ENCODE data around the gene GAGE12E.
"Not testable (repeated sequence)": the region's sequence is repeated elsewhere in the genome, so short reads cannot be mapped to it uniquely, and the experiment has no call there.

GAGE12E gene, protein sequence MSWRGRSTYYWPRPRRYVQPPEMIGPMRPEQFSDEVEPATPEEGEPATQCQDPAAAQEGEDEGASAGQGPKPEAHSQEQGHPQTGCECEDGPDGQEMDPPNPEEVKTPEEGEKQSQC

GRCh38 chrX:49550989-49551388 is at the start of gene GAGE12E:
TSS of gene GAGE12E (plus strand) at chrX:49551289. CDS start at chrX:49552444, 1,155 bp downstream.
- not testable (repeated sequence) for DNase-seq

DNA sequence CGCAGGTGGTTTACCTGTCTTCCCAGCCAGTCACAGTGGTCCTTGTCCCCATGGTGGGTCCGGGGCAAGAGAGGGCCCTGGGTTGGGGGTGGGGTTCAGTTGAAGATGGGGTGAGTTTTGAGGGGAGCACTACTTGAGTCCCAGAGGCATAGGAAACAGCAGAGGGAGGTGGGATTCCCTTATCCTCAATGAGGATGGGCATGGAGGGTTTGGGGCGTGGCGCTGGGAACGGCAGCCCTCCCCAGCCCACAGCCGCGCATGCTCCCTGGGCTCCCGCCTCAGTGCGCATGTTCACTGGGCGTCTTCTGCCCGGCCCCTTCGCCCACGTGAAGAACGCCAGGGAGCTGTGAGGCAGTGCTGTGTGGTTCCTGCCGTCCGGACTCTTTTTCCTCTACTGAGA is 19.2 kb upstream of the GAGE12E start, which contains the start of gene GAGE12C:
Gene GAGE12C (plus strand): TSS at position 301 of the 400 bp plus-strand sequence. CDS start 1,155 bp downstream, outside the sequence.
- DNase-seq = not testable (repeated sequence)

- not testable (repeated sequence) for DNase-seq
Observed at GRCh38 chrX:49541433-49541832, 9.7 kb upstream of the GAGE12E start, which contains the start of gene GAGE12D. TSS of gene GAGE12D (plus strand) at chrX:49541733. CDS start at chrX:49542888, 1,155 bp downstream.

DNA sequence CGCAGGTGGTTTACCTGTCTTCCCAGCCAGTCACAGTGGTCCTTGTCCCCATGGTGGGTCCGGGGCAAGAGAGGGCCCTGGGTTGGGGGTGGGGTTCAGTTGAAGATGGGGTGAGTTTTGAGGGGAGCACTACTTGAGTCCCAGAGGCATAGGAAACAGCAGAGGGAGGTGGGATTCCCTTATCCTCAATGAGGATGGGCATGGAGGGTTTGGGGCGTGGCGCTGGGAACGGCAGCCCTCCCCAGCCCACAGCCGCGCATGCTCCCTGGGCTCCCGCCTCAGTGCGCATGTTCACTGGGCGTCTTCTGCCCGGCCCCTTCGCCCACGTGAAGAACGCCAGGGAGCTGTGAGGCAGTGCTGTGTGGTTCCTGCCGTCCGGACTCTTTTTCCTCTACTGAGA is 9.5 kb downstream of the GAGE12E start, which contains the start of gene GAGE12F:
Gene GAGE12F (plus strand): TSS at position 301 of the 400 bp plus-strand sequence. CDS start 1,155 bp downstream, outside the sequence.
- not testable (repeated sequence) for DNase-seq

DNA sequence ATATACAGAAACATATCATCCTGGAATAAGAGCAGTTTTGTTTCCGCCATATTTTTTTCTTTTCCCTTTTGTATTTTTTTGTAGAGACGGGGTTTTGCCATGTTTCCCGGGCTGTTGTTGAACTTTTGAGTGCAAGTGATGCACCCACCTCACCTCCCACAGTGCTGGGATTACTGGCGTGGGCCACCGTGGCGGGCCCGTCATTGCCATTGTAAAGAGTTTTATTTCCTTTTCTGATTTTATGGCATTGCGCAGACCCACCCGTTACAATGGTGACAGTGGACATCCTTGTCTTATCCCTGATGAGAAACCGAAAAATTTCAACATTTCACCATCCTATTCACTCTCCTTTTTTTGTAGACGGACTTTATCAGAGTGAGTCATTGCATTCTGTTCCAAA is 17.6 kb downstream of the GAGE12E start:
- not testable (repeated sequence) for DNase-seq

DNA sequence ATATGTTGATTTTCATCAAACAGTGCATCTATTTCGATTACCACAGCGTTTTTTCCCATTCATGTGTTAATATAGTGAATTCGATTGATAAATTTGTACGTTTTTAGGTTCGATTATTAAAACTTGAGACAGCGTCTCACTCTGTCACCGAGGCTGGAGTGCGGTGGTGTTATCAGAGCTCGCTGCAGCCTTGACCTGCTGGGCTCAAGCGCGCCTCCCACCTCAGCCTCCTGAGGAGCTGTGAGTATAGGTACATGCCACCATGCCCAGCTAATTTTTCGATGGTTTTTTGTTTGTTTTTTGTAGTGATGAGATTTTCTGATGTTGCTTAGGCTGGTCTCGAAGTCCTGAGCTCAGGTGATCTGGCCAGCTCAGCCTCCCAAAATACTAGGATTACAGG is 18.1 kb downstream of the GAGE12E start:
- DNase-seq = not testable (repeated sequence)

DNA sequence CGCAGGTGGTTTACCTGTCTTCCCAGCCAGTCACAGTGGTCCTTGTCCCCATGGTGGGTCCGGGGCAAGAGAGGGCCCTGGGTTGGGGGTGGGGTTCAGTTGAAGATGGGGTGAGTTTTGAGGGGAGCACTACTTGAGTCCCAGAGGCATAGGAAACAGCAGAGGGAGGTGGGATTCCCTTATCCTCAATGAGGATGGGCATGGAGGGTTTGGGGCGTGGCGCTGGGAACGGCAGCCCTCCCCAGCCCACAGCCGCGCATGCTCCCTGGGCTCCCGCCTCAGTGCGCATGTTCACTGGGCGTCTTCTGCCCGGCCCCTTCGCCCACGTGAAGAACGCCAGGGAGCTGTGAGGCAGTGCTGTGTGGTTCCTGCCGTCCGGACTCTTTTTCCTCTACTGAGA is 19.0 kb downstream of the GAGE12E start, which contains the start of gene GAGE12G:
Gene GAGE12G (plus strand): TSS at position 301 of the 400 bp plus-strand sequence. CDS start 1,155 bp downstream, outside the sequence.
- DNase-seq = not testable (repeated sequence)

GRCh38 chrX:49579649-49580048 is 28.6 kb downstream of the GAGE12E start, which contains the start of gene GAGE12H:
TSS of gene GAGE12H (plus strand) at chrX:49579949. CDS start at chrX:49581104, 1,155 bp downstream.
- not testable (repeated sequence) for DNase-seq

- not testable (repeated sequence) for DNase-seq
Observed at GRCh38 chrX:49589196-49589595, 38.1 kb downstream of the GAGE12E start, which contains the start of gene GAGE2A. TSS of gene GAGE2A (plus strand) at chrX:49589496. CDS start at chrX:49590651, 1,155 bp downstream.

DNA sequence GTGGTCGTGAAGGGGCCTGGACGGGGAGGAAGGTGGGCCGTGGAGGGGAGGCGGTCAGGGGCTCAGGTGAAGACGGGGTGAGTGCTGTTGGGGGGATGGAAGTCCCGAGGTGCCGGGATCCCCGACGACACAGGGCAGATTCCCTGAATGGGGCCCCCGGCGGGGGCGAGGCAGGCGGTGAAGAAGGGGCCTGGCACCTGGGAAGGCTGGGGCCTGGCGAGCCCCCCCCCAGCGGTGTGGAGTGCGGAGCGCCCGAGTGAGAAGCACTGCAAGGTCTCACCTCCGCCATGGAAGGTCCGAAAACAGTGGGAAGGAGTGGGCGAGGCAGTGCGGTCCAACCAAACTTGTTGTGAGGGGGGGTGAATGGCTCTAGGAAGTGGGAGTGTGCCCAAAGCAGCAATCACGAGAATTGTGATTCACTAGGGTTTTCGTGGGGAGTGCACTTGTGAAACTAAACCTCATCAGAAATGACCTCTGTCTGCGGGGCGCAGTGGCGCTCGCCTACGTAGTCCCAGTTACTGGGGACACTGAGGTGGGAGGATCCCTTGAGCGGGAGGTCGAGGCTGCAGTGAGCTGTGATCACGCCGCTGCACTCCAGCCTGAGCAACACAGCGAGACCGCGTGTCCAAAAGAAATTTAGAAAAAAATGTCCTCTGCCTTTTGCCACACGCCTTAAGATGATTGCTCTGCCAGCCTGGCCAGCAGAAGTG is 38.8 kb downstream of the GAGE12E start:
- not testable (repeated sequence) for DNase-seq

- not testable (repeated sequence) for DNase-seq
Observed at GRCh38 chrX:49590488-49590887, 39.4 kb downstream of the GAGE12E start.

DNA sequence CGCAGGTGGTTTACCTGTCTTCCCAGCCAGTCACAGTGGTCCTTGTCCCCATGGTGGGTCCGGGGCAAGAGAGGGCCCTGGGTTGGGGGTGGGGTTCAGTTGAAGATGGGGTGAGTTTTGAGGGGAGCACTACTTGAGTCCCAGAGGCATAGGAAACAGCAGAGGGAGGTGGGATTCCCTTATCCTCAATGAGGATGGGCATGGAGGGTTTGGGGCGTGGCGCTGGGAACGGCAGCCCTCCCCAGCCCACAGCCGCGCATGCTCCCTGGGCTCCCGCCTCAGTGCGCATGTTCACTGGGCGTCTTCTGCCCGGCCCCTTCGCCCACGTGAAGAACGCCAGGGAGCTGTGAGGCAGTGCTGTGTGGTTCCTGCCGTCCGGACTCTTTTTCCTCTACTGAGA is 47.6 kb downstream of the GAGE12E start, which contains the start of gene GAGE1:
Gene GAGE1 (plus strand): TSS at position 301 of the 400 bp plus-strand sequence. CDS start 1,155 bp downstream, outside the sequence.
- not testable (repeated sequence) for DNase-seq

All from SHP77 (cell line).